ENCODE results near the gene MYPOP. TPM values are rescaled to one million over a fixed set of nuclear protein-coding genes. Genes with fewer than 3 reads are reported as not detected.

Gene MYPOP
- total and polyA plus RNA-seq, 2 of the 13 experiments (the other 11 are each of a cell fraction or from before 2014, with no cell fraction given) = 2.3 to 2.7 TPM

DNA sequence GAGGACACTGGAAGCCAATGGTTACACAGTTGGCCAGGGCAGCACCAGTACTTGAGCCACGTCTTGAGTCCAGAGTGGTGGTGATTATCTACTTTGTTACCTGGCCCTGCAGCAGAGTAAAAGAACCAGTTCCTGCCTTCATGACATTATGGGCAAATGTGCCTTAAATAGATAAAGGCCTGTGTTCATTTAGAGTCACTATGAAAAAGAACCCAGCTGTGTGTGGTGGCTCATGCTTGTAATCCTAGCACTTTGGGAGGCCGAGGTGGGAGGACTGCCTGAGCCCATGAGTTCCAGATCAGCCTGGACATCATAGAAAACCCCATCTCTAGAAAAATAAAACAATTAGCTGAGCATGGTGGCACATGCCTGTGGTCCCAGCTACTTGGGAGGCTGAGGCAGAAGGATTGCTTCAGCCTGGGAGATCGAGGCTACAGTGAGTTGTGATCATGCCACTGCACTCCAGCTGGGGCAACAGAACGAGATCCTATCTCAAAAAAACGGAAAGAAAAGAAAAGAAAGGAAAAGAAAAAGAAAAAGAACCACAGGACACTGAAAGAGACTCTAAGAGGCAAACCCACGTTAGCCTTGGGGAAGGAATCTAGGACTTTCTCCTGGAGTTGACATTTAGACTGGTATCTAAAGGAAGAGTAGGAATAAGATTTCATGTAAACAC is 13.1 kb downstream of the MYPOP start:
- no peak for FAIRE-seq
- Histone ChIP-seq H3K79me2 (ENCODE audit: insufficient read depth, low read length) (peaks cover 7% of the 10 kb centered on the region), H3K9ac (ENCODE audit: insufficient read depth, low read depth, low read length) (no peak overlapping the region), H3K4me1 (ENCODE audit: insufficient read depth, low read length) (peaks cover 8% of the 10 kb centered on the region; the same call in 1 of the 2 replicates), H3K9me3 (ENCODE audit: low read length) (no peaks in the 10 kb centered on the region), H3K27me3 (ENCODE audit: control insufficient read depth in 1 of 2, insufficient read depth in 2 of 2, low read length in 2 of 2) (no peaks in the 10 kb centered on the region), H3K4me3 (replicated peaks in 1 of 3; ENCODE audit: insufficient read depth in 1 of 3, low read depth in 2 of 3, low read length in 3 of 3) (no peak overlapping the region), H3K4me2 (ENCODE audit: low read depth, low read length) (no peak overlapping the region), H3K27ac (ENCODE audit: extremely low read length, insufficient read depth, low read length) (no peak overlapping the region), H4K20me1 (ENCODE audit: insufficient read depth, low read length) (no peaks in the 10 kb centered on the region), H3K36me3 (replicated peaks in 1 of 2; ENCODE audit: control insufficient read depth in 1 of 2, insufficient read depth in 2 of 2, low read length in 2 of 2) (no peaks in the 10 kb centered on the region; a peak in 1 of 5 replicates), H2AFZ (ENCODE audit: low read length) (no peak overlapping the region)
- 80% methylated on average over 6 of the region's 6 CpGs for WGBS (ENCODE audit: low lambda C conversion rate)
- in situ Hi-C loops (cut with HindIII; ENCODE audit: extremely low pct_ligation_motif_present, low pct_unique_long_range_greater_than_20kb) (no loop called here), intact Hi-C loops (cut with micrococcal nuclease; ENCODE audit: unreplicated experiment) (no loop called here)
- no peak for ATAC-seq
- no peak for DNase-seq (ENCODE audit: low spot score)
- ChIA-PET CTCF (ENCODE audit: low intra/inter-chr PET ratio, low total read pairs) (no interaction called here), POLR2A (no interaction called here)
- BruUV-seq (replicated peaks) = no TSS peak
- TF ChIP-seq, protein P1, sequence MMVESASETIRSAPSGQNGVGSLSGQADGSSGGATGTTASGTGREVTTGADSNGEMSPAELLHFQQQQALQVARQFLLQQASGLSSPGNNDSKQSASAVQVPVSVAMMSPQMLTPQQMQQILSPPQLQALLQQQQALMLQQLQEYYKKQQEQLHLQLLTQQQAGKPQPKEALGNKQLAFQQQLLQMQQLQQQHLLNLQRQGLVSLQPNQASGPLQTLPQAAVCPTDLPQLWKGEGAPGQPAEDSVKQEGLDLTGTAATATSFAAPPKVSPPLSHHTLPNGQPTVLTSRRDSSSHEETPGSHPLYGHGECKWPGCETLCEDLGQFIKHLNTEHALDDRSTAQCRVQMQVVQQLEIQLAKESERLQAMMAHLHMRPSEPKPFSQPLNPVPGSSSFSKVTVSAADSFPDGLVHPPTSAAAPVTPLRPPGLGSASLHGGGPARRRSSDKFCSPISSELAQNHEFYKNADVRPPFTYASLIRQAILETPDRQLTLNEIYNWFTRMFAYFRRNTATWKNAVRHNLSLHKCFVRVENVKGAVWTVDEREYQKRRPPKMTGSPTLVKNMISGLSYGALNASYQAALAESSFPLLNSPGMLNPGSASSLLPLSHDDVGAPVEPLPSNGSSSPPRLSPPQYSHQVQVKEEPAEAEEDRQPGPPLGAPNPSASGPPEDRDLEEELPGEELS (CRISPR knock-in tag; IDR thresholded peaks at IDR 0.05) = no peak
- TF ChIP-seq RELA (CRISPR knock-in tag; IDR thresholded peaks at IDR 0.05) (no peak), ZNF20 (CRISPR knock-in tag; IDR thresholded peaks at IDR 0.05) (no peak), JUN (CRISPR knock-in tag; IDR thresholded peaks at IDR 0.05) (no peak), GTF3A (CRISPR knock-in tag; conservative IDR thresholded peaks at IDR 0.05) (no peak), FOSL2 (CRISPR knock-in tag; IDR thresholded peaks at IDR 0.05) (no peak), MTF1 (CRISPR knock-in tag; IDR thresholded peaks at IDR 0.05) (no peak), MLLT10 (CRISPR knock-in tag; IDR thresholded peaks at IDR 0.05) (no peak), ZNF292 (CRISPR knock-in tag; IDR thresholded peaks at IDR 0.05; ENCODE audit: borderline replicate concordance, low read depth) (no peak), AHR (CRISPR knock-in tag; IDR thresholded peaks at IDR 0.05) (no peak)
- TF ChIP-seq, protein P2, sequence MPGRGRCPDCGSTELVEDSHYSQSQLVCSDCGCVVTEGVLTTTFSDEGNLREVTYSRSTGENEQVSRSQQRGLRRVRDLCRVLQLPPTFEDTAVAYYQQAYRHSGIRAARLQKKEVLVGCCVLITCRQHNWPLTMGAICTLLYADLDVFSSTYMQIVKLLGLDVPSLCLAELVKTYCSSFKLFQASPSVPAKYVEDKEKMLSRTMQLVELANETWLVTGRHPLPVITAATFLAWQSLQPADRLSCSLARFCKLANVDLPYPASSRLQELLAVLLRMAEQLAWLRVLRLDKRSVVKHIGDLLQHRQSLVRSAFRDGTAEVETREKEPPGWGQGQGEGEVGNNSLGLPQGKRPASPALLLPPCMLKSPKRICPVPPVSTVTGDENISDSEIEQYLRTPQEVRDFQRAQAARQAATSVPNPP (CRISPR knock-in tag; IDR thresholded peaks at IDR 0.05) = no peak
- TF ChIP-seq, protein P3, sequence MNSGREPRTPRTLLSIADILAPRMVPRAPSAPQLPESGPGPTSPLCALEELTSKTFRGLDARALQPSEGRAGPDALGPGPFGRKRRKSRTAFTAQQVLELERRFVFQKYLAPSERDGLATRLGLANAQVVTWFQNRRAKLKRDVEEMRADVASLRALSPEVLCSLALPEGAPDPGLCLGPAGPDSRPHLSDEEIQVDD (CRISPR knock-in tag; IDR thresholded peaks at IDR 0.05; ENCODE audit: borderline replicate concordance) = no peak
- TF ChIP-seq, protein P4, sequence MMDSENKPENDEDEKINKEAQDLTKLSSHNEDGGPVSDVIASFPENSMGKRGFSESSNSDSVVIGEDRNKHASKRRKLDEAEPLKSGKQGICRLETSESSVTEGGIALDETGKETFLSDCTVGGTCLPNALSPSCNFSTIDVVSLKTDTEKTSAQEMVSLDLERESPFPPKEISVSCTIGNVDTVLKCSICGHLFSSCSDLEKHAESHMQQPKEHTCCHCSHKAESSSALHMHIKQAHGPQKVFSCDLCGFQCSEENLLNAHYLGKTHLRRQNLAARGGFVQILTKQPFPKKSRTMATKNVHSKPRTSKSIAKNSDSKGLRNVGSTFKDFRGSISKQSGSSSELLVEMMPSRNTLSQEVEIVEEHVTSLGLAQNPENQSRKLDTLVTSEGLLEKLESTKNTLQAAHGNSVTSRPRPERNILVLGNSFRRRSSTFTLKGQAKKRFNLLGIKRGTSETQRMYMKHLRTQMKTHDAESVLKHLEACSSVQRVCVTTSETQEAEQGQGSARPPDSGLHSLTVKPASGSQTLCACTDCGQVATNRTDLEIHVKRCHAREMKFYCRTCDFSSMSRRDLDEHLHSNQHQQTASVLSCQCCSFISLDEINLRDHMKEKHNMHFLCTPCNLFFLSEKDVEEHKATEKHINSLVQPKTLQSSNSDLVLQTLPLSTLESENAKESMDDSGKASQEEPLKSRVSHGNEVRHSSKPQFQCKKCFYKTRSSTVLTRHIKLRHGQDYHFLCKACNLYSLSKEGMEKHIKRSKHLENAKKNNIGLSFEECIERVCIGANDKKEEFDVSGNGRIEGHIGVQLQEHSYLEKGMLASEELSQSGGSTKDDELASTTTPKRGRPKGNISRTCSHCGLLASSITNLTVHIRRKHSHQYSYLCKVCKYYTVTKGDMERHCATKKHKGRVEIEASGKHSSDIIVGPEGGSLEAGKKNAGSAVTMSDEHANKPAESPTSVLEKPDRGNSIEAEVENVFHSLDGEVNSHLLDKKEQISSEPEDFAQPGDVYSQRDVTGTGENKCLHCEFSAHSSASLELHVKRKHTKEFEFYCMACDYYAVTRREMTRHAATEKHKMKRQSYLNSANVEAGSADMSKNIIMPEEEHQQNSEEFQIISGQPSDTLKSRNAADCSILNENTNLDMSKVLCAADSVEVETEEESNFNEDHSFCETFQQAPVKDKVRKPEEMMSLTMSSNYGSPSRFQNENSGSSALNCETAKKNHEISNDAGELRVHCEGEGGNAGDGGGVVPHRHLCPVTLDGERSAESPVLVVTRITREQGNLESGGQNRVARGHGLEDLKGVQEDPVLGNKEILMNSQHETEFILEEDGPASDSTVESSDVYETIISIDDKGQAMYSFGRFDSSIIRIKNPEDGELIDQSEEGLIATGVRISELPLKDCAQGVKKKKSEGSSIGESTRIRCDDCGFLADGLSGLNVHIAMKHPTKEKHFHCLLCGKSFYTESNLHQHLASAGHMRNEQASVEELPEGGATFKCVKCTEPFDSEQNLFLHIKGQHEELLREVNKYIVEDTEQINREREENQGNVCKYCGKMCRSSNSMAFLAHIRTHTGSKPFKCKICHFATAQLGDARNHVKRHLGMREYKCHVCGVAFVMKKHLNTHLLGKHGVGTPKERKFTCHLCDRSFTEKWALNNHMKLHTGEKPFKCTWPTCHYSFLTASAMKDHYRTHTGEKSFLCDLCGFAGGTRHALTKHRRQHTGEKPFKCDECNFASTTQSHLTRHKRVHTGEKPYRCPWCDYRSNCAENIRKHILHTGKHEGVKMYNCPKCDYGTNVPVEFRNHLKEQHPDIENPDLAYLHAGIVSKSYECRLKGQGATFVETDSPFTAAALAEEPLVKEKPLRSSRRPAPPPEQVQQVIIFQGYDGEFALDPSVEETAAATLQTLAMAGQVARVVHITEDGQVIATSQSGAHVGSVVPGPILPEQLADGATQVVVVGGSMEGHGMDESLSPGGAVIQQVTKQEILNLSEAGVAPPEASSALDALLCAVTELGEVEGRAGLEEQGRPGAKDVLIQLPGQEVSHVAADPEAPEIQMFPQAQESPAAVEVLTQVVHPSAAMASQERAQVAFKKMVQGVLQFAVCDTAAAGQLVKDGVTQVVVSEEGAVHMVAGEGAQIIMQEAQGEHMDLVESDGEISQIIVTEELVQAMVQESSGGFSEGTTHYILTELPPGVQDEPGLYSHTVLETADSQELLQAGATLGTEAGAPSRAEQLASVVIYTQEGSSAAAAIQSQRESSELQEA (CRISPR knock-in tag; IDR thresholded peaks at IDR 0.05; ENCODE audit: not compliant biosample characterization) = no peak
